Sciatic nerve (tissue), 2 donors: ENCODE data around the gene GDPD5. TPM values are rescaled to one million over a fixed set of nuclear protein-coding genes. Genes with fewer than 3 reads are reported as not detected.

ENCODE experiments used
- ATAC-seq: fragments of 200-7000 bp; cut with Tn5 transposase; one replicate; pipeline ENCODE4 v1.9.1; 2020; ENCODE audit warnings: mild to moderate bottlenecking, moderate library complexity
- DNase-seq: peaks from one replicate; pipeline ENCODE4 v3.0.0-alpha.2; 2020; ENCODE audit warnings: low spot score
- intact Hi-C: fragments of 100-400 bp; cut with DNase I; formaldehyde crosslinking; loops from one replicate; pipeline ENCODE4 v1.14.2; 2022
- total RNA-seq: library from RNA; stranded (reverse); fragmentation: NEBNext Ultra II Directional; extraction: Animal tissue kit (Norgen Biotek cat#: 25700); gene quantifications from one replicate; pipeline ENCODE4 v1.2.1, GENCODE V29; 2021
- donor health status: DM: no; HTN: no; CAD: no.
- donor health status: DM: no; HTN: no; CAD: no.

The GDPD5 gene
- total RNA-seq, 1 donor from 2014 or later, result 78.5 TPM

DNA sequence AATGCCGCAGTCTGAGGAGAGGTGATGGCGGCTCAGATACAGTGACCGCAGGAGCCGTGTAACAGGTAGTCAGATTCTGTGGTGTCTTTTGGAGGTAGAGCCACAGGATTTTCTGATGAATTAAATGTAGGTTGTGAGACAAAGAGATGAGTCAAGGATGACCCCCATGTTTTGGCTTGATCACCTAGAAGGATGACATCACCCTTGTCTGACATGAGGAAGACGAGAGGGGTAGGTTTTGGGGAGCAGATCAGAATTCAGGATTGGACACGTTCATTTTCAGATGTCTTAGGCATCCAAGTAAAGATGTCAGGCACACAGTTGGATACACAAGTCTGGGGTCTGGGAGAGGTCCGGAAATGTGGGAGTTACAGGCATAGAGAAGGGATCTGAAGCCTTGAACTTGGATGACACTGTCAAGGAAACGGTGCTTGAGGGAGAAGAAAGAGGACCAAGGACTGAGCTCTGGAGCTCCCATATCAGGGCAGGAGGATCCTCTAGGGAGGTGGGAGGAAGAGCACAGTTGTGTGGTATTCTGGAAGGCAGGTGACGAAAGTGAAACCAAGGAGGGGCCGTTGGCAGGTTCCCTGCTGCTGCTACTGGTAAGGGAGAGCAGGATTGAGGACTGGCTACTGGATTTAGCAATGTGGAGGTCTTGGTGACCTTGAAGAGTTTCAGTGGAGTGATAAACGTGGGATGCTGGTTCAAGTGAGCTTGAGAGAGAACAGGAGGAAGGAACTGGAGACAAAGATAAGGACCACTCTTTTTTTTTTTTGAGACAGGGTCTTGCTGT, 12.6 kb upstream of the GDPD5 start:
- intact Hi-C loops, result no loop called here
- ATAC-seq (no peak), DNase-seq (no peak)

DNA sequence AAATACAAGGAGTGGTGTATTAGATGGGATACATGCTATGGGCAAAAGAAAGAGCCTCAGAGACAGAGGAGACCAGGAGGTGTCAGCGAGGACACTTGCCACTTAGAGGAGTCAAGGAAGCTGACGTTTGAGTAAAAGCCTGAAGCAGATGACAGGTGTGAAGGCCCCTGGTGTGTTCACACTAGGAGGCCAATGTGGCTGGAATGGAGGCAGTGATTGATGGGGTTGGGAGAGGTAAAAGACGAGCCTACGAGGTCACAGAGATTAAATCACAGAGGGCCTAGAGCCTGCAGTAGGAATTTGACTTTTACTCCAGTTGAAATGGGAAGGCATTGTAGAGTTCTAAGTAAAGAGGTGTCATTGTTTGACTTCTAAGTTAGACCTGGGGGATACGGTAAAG, 12.0 kb upstream of the GDPD5 start:
- ATAC-seq, result no peak
- intact Hi-C loops, result no loop called here

DNA sequence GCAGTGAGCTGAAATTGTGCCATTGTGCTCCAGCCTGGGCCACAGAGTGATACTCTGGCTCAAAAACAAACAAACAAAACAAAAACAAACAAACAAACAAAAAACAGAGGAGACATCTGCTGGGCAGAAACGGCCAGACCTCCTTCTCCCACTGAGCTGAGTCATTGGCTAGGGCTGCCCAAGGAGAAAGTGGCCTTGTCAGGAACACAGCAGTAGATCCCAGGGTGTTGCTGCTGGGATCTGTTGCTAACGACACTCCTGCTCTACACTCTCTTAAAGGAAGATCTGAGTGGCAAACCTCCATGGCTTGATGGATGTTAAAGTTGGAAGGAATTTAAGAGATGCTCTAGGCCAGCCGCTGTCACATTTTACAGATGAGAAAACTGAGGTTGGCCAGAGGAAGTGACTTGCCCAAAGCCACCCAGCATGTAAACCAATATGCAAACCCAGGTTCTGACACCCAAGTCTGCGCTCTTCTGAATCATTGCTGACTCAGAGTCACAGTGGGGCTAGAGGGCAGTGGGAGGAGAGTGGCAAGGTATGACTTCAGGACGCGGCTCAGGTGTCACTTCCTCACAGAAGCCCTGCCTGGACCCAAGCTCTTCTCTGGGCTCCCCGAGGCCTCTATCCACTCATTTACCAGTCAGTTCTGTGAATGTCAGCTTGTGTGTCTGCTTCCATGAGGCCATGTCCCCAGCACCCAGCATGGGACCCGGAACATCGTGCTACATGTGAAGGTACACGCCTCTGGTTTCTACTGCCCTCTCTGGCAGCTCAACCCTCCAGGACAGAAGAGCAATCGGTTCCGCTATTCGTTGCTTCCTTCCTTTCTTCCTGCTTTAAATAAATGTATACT, 11.3 kb upstream of the GDPD5 start:
- no peak for ATAC-seq
- DNase-seq, result no peak
- intact Hi-C loops, result no loop called here

More for the DNA sequence above, 12.0 kb upstream of the GDPD5 start:
- DNase-seq, result no peak

- intact Hi-C loops, result no loop called here
- ATAC-seq, result no peak
These were observed 9.3 kb upstream of the GDPD5 start for GRCh38 chr11:75535071-75535470.

DNA sequence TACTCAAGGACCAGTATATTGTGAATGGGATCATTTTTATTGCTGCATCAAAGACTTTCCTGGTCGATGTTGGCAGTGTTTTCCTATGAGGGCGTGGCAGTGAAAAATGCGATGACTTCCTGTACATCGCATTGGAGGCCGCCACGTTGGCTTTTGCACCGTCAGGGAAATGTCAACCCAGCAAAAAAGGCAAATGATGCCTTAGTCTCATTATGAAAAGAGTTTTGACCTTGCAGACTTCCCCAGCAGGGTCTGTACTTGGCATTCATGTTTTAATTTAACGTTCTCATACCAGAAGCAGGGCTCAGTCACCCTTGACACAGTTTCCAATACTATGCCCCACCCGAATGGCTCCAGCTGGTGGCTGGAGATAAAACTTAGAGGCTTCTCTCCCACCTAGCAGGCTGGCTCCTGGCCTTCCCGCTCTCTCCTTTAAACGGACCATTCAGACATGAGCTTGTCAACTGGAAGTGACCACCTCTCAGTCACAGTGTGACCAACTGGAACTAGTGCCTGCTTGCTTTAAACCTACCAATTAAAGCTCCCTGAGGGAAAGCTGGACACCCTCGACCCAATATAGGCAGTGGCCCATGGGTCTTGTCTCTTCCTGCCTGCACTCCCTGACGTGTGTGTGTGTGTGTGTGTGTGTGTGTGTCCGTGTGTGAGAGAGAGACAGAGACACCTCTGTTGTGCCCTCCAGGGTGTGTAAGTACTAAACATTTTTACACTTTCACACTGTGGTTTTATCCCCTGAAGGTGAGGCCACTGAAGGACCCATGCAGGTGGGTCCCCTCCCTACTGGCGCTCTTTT, 8.7 kb upstream of the GDPD5 start:
- intact Hi-C loops, result loop anchor here (5.0 kb wide), 1 partner anchor 142 kb away; no protein-coding TSS in a partner anchor
- no peak for ATAC-seq
- no peak for DNase-seq

More at GRCh38 chr11:75535071-75535470, 9.3 kb upstream of the GDPD5 start:
- no peak for DNase-seq

DNA sequence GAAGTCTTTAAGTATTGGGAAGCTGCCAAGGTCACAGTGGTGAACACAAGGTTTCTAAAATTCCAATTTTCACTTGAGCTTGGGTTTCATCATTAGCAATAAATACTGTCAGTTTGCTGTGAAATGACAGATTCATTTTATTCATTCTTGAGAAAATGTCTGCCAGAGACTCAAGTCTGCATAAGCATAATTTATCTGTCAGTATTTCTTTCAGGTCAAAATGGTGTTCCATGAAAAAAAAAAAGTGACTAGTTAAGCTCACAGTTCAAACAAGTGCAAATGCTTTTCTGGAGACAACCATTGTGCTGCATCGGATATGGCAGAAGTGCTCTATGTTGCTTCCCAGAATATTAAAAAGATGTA, 8.1 kb upstream of the GDPD5 start:
- intact Hi-C loops, result loop anchor here (5.0 kb wide), 1 partner anchor 142 kb away; no protein-coding TSS in a partner anchor
- ATAC-seq, result no peak
- DNase-seq, result no peak

- ATAC-seq, result peak; percentile 64
- peak; percentile 85 for DNase-seq
- intact Hi-C loops, result loop anchor here (5.0 kb wide), 1 partner anchor 140 kb away; no protein-coding TSS in a partner anchor
These were observed 6.7 kb upstream of the GDPD5 start for GRCh38 chr11:75532200-75533048.

GRCh38 chr11:75531325-75531724, 5.6 kb upstream of the GDPD5 start:
- ATAC-seq, result peak; percentile 7
- no peak for DNase-seq
- intact Hi-C loops, result loop anchor here (2.0 to 5.0 kb wide), 2 partner anchors 85 to 139 kb away; no protein-coding TSS in a partner anchor

GRCh38 chr11:75530577-75530976, 4.8 kb upstream of the GDPD5 start:
- intact Hi-C loops, result loop anchor here (2.0 to 5.0 kb wide), 2 partner anchors 84 to 138 kb away; no protein-coding TSS in a partner anchor
- no peak for ATAC-seq
- DNase-seq, result no peak

DNA sequence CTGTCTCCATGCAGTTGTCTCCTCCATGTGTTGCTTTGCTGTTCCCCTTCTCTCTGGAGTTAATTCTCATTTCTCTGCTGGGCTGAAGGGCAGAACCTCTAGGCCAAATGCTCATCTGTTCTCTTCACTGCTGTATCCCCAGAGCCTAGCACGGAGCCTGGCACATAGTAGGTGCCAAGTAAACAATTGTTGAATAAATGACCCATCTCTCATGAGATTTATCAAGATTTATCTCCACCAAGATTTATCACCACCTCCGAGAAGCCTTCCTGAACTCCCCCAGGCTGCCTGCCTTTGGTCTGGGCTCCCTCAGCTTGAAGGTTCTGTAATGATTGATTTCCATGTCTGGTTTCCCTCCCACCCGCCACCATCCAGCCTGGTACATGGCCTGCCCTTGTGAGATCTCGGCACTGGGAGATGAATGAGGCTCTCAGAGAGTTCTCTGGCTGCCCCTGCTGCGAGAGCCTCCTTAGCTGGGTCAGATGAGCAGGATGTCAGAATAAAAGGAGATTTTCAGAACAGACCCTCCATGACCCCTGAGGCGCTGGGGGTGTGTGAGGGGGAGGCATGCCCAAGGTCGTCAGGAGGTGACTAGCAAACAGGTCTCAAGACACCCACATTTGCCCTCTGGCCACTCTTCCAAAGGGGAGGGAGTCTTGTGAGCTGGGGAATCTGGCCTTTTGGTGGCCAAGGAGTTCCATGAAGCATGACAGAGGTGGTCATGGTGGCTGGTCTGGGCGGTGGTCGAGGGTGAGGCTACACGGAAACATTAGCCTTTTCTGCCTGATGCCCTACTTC, 2.4 kb upstream of the GDPD5 start:
- ATAC-seq, result no peak
- no peak for DNase-seq
- intact Hi-C loops, result no loop called here

DNA sequence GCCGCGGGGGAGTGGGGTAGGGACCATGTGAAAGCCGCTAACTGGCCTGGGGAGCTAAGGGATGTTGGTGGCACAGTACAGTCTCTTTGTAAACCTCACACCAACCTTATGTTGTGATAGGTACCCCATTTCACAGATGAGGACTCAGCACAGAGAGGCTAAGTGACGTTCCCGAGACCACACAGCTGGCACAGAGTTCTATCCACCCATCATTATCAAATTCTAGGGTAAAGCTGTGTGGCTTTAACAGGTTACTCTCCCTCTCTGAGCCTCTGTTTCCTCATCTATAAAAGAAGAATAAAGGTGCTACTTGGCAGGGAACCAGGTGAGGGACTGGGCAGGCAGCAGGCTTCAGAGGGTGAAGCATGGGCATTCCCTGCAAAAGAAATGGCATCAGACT, 1.4 kb upstream of the GDPD5 start:
- ATAC-seq (no peak), DNase-seq (no peak)
- intact Hi-C loops, result no loop called here

DNA sequence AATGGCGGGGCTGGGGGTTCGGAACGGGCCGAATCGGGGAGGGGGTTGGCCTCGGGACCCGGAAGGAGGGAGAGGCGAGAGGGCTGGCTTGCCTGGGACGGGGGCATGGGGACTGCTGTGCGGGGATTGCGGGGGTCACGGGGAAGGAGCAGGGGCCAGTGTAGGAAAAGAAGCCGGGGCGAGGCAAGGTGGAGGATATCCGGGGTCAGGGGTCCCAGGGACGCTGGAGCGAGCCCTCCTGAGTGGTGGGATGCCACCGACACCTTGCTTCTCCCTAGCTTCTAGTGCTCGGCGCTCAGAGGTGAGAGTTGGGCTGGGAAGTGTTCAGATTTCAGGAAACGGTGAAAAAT, 426 bp upstream of the GDPD5 start:
- ATAC-seq, result peak; percentile 9
- no peak for DNase-seq
- intact Hi-C loops, result no loop called here

- intact Hi-C loops, result no loop called here
- no peak for DNase-seq
- peak; percentile 3 for ATAC-seq
These were observed 892 bp downstream of the GDPD5 start for GRCh38 chr11:75524665-75525432.

DNA sequence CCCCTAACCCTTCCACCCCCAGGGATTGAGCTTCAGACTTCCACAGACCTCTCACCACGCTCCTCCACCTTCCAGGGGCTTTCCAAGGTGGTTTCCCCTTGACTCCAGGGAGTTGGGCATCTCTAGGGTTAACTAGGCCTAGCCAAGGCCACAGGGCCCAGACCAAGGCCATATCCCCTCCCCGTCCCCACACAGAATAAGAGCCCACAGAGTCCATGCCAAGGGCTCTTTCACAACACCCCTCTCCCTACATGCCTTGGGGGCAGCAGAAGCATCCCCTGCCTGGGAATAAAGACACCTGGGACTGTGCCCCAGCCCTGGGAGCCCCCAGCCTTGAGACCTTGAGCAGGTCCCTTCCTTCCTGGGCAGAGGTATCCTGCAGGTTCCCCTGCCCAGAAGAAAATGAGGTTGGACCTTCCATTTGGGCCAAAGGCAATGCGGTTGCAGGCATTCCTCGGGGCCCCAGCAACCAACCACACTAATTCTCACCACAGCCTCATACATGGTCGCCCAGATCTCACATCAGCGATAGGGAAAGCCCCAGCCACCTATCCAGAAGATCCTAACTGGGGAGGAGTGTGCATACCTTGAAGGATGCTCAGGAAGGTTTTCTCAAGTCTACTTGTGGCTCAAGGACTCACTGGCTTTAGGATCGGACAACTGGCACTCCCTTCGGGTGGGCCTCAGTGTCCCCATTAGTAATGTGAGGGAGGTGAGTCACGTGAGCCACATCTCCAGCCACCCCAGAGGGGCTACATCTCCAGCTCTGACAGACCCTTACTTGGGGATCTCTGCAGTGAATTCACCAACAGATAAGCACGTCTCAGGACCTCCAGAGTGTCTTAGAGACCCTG, 1.7 kb downstream of the GDPD5 start:
- ATAC-seq, result no peak
- intact Hi-C loops, result no loop called here

DNA sequence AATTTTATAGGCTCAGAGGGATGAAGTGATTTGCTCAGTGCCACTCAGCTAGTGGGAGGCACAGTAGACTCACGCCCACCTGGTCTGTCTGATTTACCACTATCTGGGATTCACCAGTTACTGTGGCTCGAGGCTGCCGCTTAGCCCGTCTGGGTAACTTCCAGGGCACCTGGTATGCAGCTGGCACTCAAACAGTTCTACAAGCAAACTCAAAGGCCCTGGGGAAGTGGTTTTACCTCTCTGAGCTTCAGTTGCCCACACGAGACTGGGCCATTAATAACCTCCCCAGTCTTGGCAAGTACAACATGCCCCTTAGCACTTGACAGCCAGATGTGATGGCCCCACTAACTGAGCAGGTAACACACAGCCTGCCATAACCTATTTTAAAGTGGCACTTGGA, 2.6 kb downstream of the GDPD5 start:
- DNase-seq, result no peak
- no peak for ATAC-seq
- intact Hi-C loops, result no loop called here

More for the DNA sequence above, 1.7 kb downstream of the GDPD5 start:
- no peak for DNase-seq
